Thyroid gland (tissue), 4 donors: ENCODE results near the gene CACNB4. TPM values are rescaled to one million over a fixed set of nuclear protein-coding genes. Genes with fewer than 3 reads are reported as not detected.

ENCODE experiments used
- DNase-seq, 2 donors: peaks; one replicate each; pipeline ENCODE4 v3.0.0-alpha.2; 2019
- H3K27ac ChIP-seq, 3 donors: fragments of 200-600 bp; sonication (generic); 1 replicate in 2 of 3; 2 replicates in 1 of 3; pipeline ENCODE4 v1.5.1; 2016 to 2019; ENCODE audit warnings: mild to moderate bottlenecking in 1 of 3, moderate library complexity in 1 of 3
- H3K27me3 ChIP-seq: fragments of 200-600 bp; sonication (generic); one replicate; pipeline ENCODE4 v1.5.1; 2019
- H3K36me3 ChIP-seq, 2 donors: fragments of 200-600 bp; sonication (generic); one replicate each; pipeline ENCODE4 v1.5.1; 2016 to 2019
- H3K4me1 ChIP-seq, 2 donors: fragments of 200-600 bp; sonication (generic); one replicate each; pipeline ENCODE4 v1.5.1; 2017 to 2019
- H3K4me3 ChIP-seq, 3 donors: fragments of 200-600 bp; sonication (generic); replicated peaks in 1 of 3; 1 replicate in 2 of 3; 2 replicates in 1 of 3; pipeline ENCODE4 v1.5.1; 2016; ENCODE audit warnings: mild to moderate bottlenecking in 1 of 3
- H3K9me3 ChIP-seq: fragments of 200-600 bp; sonication (generic); one replicate; pipeline ENCODE4 v1.5.1; 2017
- CTCF ChIP-seq, 6 experiments: fragments of 200-600 bp in 3 of 6; fragments of 450-650 bp in 3 of 6; sonication (generic) in 3 of 6; IDR thresholded peaks; one replicate each; pipeline ENCODE4 v1.5.1; 2016 to 2019; ENCODE audit warnings: antibody characterized with exemption in 6 of 6, mild to moderate bottlenecking in 2 of 6, inconsistent platforms in 1 of 6, moderate library complexity in 1 of 6
- POLR2A ChIP-seq, 2 donors: fragments of 450-650 bp; IDR thresholded peaks; one replicate each; pipeline ENCODE4 v1.6.1; 2017; ENCODE audit warnings: antibody characterized with exemption in 2 of 2, mild to moderate bottlenecking in 2 of 2, moderate library complexity in 1 of 2
- WGBS, 2 donors: methylation state at CpG; one replicate each; pipeline ENCODE4 v1.1.5; 2017; 5-methylcytosine and 5-hydroxymethylcytosine counted together
- intact Hi-C: fragments of 100-400 bp; cut with DNase I; formaldehyde crosslinking; loops from one replicate; pipeline ENCODE4 v1.15.1; 2023
- total RNA-seq, 4 donors: library from RNA; depleted of rRNA; stranded (reverse); fragments of >200 nt; gene quantifications; one replicate each; pipeline ENCODE4 v1.2.3, GENCODE V29; 2016

The CACNB4 gene
- total RNA-seq, 4 donors from 2014 or later, result 3.0 to 3.6 (median 3.2) TPM

- no peak overlapping the region for H3K27ac ChIP-seq
- no peak overlapping the region for H3K4me3 ChIP-seq
- no peaks in the 10 kb centered on the region for H3K9me3 ChIP-seq
- TF ChIP-seq CTCF (IDR thresholded peaks at IDR 0.05) (no peak), POLR2A (IDR thresholded peaks at IDR 0.05) (no peak)
- H3K36me3 ChIP-seq, result no peaks in the 10 kb centered on the region
- peak; percentile 44 to 47 for DNase-seq
- no peaks in the 10 kb centered on the region for H3K27me3 ChIP-seq
- intact Hi-C loops, result no loop called here
- peaks cover 6 to 15% of the 10 kb centered on the region in 2 donors for H3K4me1 ChIP-seq
- WGBS, 2 donors, result 15 to 25% methylated on average over 8 of the region's 8 CpGs
Measured at GRCh38 chr2:151973901-151974199, 125.0 kb downstream of the CACNB4 start.

GRCh38 chr2:151973013-151973900 is 125.6 kb downstream of the CACNB4 start:
- peaks cover 6 to 15% of the 10 kb centered on the region in 2 donors for H3K4me1 ChIP-seq
- intact Hi-C loops, result no loop called here
- DNase-seq, result no peak
- no peak for TF ChIP-seq POLR2A (IDR thresholded peaks at IDR 0.05)
- TF ChIP-seq CTCF (IDR thresholded peaks at IDR 0.05), result no peak
- H3K27ac ChIP-seq, result no peak overlapping the region
- H3K9me3 ChIP-seq, result no peaks in the 10 kb centered on the region
- no peaks in the 10 kb centered on the region for H3K36me3 ChIP-seq
- 85 to 87% methylated on average over 8 of the region's 8 CpGs for WGBS, 2 donors
- H3K27me3 ChIP-seq, result no peaks in the 10 kb centered on the region
- no peak overlapping the region for H3K4me3 ChIP-seq

- Histone ChIP-seq H3K4me3 (no peak overlapping the region), H3K9me3 (no peaks in the 10 kb centered on the region), H3K27ac (peak overlapping the region; percentile 5 to 51 (median 24)), H3K27me3 (no peaks in the 10 kb centered on the region), H3K36me3 (no peaks in the 10 kb centered on the region), H3K4me1 (peaks cover 6 to 15% of the 10 kb centered on the region in 2 donors)
- intact Hi-C loops, result no loop called here
- peak; percentile 27 to 28 for DNase-seq
- WGBS, 2 donors, result 61 to 68% methylated on average over 8 of the region's 8 CpGs
- TF ChIP-seq CTCF (IDR thresholded peaks at IDR 0.05) (no peak), POLR2A (IDR thresholded peaks at IDR 0.05) (no peak)
Measured at GRCh38 chr2:151972241-151973012, 126.4 kb downstream of the CACNB4 start.

- Histone ChIP-seq H3K27me3 (no peaks in the 10 kb centered on the region), H3K4me1 (peaks cover 6 to 15% of the 10 kb centered on the region in 2 donors), H3K9me3 (no peaks in the 10 kb centered on the region), H3K36me3 (no peaks in the 10 kb centered on the region), H3K4me3 (no peak overlapping the region), H3K27ac (peak overlapping the region in 2 of 3 donors; percentile 51 to 52)
- intact Hi-C loops, result no loop called here
- WGBS, 2 donors, result 89 to 90% methylated on average over 13 of the region's 13 CpGs
- DNase-seq, result peak; percentile 3 to 11
- no peak for TF ChIP-seq CTCF (IDR thresholded peaks at IDR 0.05)
- no peak for TF ChIP-seq POLR2A (IDR thresholded peaks at IDR 0.05)
Measured at GRCh38 chr2:151971301-151972051, 127.4 kb downstream of the CACNB4 start.
